Gastrocnemius medialis (tissue), 4 donors: ENCODE results near the gene TMEM74B.

Experiments
- POLR2A ChIP-seq, 2 donors: fragments of 450-650 bp; IDR thresholded peaks; one replicate each; pipeline ENCODE4 v1.6.1; 2017; ENCODE audit warnings: antibody characterized with exemption in 2 of 2, mild to moderate bottlenecking in 2 of 2, moderate library complexity in 2 of 2
- TF ChIP-seq, protein P1 (sequence below), 5 experiments: fragments of 450-650 bp in 3 of 5; fragments of 200-600 bp in 2 of 5; sonication (generic) in 2 of 5; IDR thresholded peaks in 4 of 5; conservative IDR thresholded peaks in 1 of 5; 1 replicate in 4 of 5; 2 replicates in 1 of 5; pipeline ENCODE4 v1.5.1; 2016 to 2019; ENCODE audit warnings: antibody characterized with exemption in 5 of 5, mild to moderate bottlenecking in 3 of 5, moderate library complexity in 3 of 5

DNA sequence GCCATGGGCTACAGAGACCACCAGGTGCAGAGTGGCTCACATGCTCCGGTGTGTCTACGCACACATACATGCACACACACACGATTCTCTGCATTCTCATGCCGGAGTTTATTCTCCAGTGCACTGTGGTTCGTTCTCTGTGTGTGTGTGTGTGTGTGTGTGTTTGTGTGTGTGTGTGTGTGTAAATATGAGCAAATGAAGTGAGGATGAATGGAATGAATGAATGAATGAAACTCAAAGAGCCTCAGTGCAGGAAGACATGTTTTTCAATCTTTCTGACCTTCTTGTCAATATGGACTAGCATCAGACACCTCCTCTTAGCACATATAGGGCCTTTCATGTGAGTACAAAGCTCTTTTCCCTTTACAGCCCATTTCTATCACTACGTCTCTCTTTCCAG, 1.6 kb downstream of the TMEM74B start:
- TF ChIP-seq, protein P1, sequence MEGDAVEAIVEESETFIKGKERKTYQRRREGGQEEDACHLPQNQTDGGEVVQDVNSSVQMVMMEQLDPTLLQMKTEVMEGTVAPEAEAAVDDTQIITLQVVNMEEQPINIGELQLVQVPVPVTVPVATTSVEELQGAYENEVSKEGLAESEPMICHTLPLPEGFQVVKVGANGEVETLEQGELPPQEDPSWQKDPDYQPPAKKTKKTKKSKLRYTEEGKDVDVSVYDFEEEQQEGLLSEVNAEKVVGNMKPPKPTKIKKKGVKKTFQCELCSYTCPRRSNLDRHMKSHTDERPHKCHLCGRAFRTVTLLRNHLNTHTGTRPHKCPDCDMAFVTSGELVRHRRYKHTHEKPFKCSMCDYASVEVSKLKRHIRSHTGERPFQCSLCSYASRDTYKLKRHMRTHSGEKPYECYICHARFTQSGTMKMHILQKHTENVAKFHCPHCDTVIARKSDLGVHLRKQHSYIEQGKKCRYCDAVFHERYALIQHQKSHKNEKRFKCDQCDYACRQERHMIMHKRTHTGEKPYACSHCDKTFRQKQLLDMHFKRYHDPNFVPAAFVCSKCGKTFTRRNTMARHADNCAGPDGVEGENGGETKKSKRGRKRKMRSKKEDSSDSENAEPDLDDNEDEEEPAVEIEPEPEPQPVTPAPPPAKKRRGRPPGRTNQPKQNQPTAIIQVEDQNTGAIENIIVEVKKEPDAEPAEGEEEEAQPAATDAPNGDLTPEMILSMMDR (IDR thresholded peaks at IDR 0.05 in 4 of 5, conservative IDR thresholded peaks at IDR 0.05 in 1 of 5): no peak
- no peak for TF ChIP-seq POLR2A (IDR thresholded peaks at IDR 0.05)
